CD14-positive monocyte (primary cell): ENCODE data around the gene NFIL3. TPM values are rescaled to one million over a fixed set of nuclear protein-coding genes. Genes with fewer than 3 reads are reported as not detected.
A peak's percentile ranks its signal among the peaks of the same experiment; 100 is the strongest.

ENCODE experiments used
- DNase-seq, 3 donors: peaks; one replicate each; pipeline ENCODE4 v3.0.0-alpha.2; 2011 to 2022
- H2AFZ ChIP-seq: 2 replicates; pipeline ENCODE4 v1.6.0; 2012; ENCODE audit warnings: mild to moderate bottlenecking, low read depth, low read length, inconsistent platforms; ENCODE audit not compliant: insufficient read depth, poor library complexity, severe bottlenecking
- H3K27ac ChIP-seq, 2 donors: 1 replicate in 1 of 2; 2 replicates in 1 of 2; pipeline ENCODE4 v1.5.1; 2012 to 2013; ENCODE audit warnings: low read length in 2 of 2, control low read depth in 1 of 2, inconsistent platforms in 1 of 2, low read depth in 1 of 2, mild to moderate bottlenecking in 1 of 2
- H3K27me3 ChIP-seq, 2 donors: one replicate each; pipeline versions ENCODE4 v1.6.0 to v1.6.1; 2011 to 2013; ENCODE audit warnings: low read length in 2 of 2; ENCODE audit not compliant: control insufficient read depth in 2 of 2, insufficient read depth in 2 of 2
- H3K36me3 ChIP-seq, 2 donors: replicated peaks in 1 of 2; 1 replicate in 1 of 2; 2 replicates in 1 of 2; pipeline versions ENCODE4 v1.5.1 to v1.6.1; 2012 to 2013; ENCODE audit warnings: low read length in 2 of 2, control low read depth in 1 of 2, inconsistent platforms in 1 of 2, mild to moderate bottlenecking in 1 of 2; ENCODE audit not compliant: insufficient read depth in 2 of 2, control insufficient read depth in 1 of 2
- H3K4me1 ChIP-seq, 2 donors: 1 replicate in 1 of 2; 2 replicates in 1 of 2; pipeline versions ENCODE4 v1.5.1 to v1.6.1; 2012 to 2013; ENCODE audit warnings: low read length in 2 of 2, control low read depth in 1 of 2, inconsistent platforms in 1 of 2, mild to moderate bottlenecking in 1 of 2, moderate library complexity in 1 of 2; ENCODE audit not compliant: insufficient read depth in 2 of 2, control insufficient read depth in 1 of 2
- H3K4me2 ChIP-seq: replicated peaks from 2 replicates; pipeline ENCODE3; 2012; ENCODE audit warnings: low read length, moderate library complexity, mild to moderate bottlenecking; ENCODE audit not compliant: poor library complexity, severe bottlenecking; ENCODE audit errors: extremely low read depth
- H3K4me3 ChIP-seq, 3 experiments: fragments of 200-600 bp in 1 of 3; sonication (generic) in 1 of 3; replicated peaks in 1 of 3; 1 replicate in 2 of 3; 2 replicates in 1 of 3; pipeline ENCODE4 v1.5.1; 2011 to 2013; ENCODE audit warnings: low read length in 3 of 3, mild to moderate bottlenecking in 3 of 3, control low read depth in 2 of 3, low read depth in 2 of 3, inconsistent platforms in 1 of 3, moderate library complexity in 1 of 3
- H3K79me2 ChIP-seq: 2 replicates; pipeline ENCODE4 v1.6.0; 2012; ENCODE audit warnings: mild to moderate bottlenecking, control low read depth, inconsistent platforms, low read length, moderate library complexity; ENCODE audit not compliant: insufficient read depth
- H3K9ac ChIP-seq: 2 replicates; pipeline ENCODE4 v1.6.0; 2017; ENCODE audit warnings: low read length, mild to moderate bottlenecking; ENCODE audit not compliant: insufficient read depth, poor library complexity, severe bottlenecking
- H3K9me3 ChIP-seq, 2 donors: replicated peaks in 1 of 2; 1 replicate in 1 of 2; 2 replicates in 1 of 2; pipeline versions ENCODE4 v1.5.1 to v1.6.1; 2012 to 2013; ENCODE audit warnings: low read length in 2 of 2, control low read depth in 1 of 2; ENCODE audit not compliant: control insufficient read depth in 1 of 2, insufficient read depth in 1 of 2
- H4K20me1 ChIP-seq: 2 replicates; pipeline ENCODE4 v1.6.0; 2012; ENCODE audit warnings: mild to moderate bottlenecking, low read length, control low read depth, moderate library complexity; ENCODE audit not compliant: insufficient read depth
- H3K27ac Mint-ChIP-seq, 7 donors: one replicate each; pipeline ENCODE4 v1.8.0; 2020; ENCODE audit warnings: mild to moderate bottlenecking in 7 of 7, mixed read lengths in 7 of 7, moderate library complexity in 6 of 7, inconsistent platforms in 2 of 7
- H3K27me3 Mint-ChIP-seq, 3 donors: one replicate each; pipeline ENCODE4 v1.8.0; 2021 to 2022; ENCODE audit warnings: low read depth in 3 of 3, mild to moderate bottlenecking in 3 of 3, mixed read lengths in 3 of 3, moderate library complexity in 3 of 3, inconsistent platforms in 1 of 3
- H3K36me3 Mint-ChIP-seq, 2 donors: one replicate each; pipeline ENCODE4 v1.8.0; 2020; ENCODE audit warnings: mixed read lengths in 2 of 2, inconsistent platforms in 1 of 2, mild to moderate bottlenecking in 1 of 2
- H3K4me1 Mint-ChIP-seq: one replicate; pipeline ENCODE4 v1.8.0; 2020; ENCODE audit warnings: mild to moderate bottlenecking, mixed read lengths
- H3K4me3 Mint-ChIP-seq, 2 donors: one replicate each; pipeline ENCODE4 v1.8.0; 2020; ENCODE audit warnings: mild to moderate bottlenecking in 2 of 2, mixed read lengths in 2 of 2, moderate library complexity in 1 of 2
- H3K9me3 Mint-ChIP-seq, 7 donors: one replicate each; pipeline ENCODE4 v1.8.0; 2020 to 2022; ENCODE audit warnings: mixed read lengths in 7 of 7, mild to moderate bottlenecking in 6 of 7, moderate library complexity in 6 of 7, inconsistent platforms in 2 of 7
- WGBS: methylation state at CpG from one replicate; pipeline ENCODE4 v1.1.5; 2013; ENCODE audit warnings: missing lambda C conversion rate; ENCODE audit not compliant: insufficient coverage; 5-methylcytosine and 5-hydroxymethylcytosine counted together
- intact Hi-C, 2 donors: fragments of 100-400 bp; cut with micrococcal nuclease; formaldehyde crosslinking; loops; one replicate each; pipeline versions ENCODE4 v1.15.0 to v1.15.1; 2023
- polyA plus RNA-seq, 3 donors: library from polyadenylated mRNA; depleted of rRNA in 1 of 3; unstranded in 2 of 3; stranded (reverse) in 1 of 3; fragments of 300-500 nt in 2 of 3; fragments of >200 nt in 1 of 3; fragmentation: Illumina TruSeq in 2 of 3; gene quantifications; 1 replicate in 2 of 3; 2 replicates in 1 of 3; pipeline ENCODE4 v1.2.3, GENCODE V29; 2012 to 2021
- TF ChIP-seq, protein P1 (sequence below): fragments of 200-600 bp; IDR thresholded peaks from one replicate; pipeline ENCODE4 v1.8.0; 2022; ENCODE audit warnings: antibody characterized with exemption, mild to moderate bottlenecking

Gene NFIL3
- polyA plus RNA-seq, 3 donors = 18.6 to 253 (median 64.0) TPM

DNA sequence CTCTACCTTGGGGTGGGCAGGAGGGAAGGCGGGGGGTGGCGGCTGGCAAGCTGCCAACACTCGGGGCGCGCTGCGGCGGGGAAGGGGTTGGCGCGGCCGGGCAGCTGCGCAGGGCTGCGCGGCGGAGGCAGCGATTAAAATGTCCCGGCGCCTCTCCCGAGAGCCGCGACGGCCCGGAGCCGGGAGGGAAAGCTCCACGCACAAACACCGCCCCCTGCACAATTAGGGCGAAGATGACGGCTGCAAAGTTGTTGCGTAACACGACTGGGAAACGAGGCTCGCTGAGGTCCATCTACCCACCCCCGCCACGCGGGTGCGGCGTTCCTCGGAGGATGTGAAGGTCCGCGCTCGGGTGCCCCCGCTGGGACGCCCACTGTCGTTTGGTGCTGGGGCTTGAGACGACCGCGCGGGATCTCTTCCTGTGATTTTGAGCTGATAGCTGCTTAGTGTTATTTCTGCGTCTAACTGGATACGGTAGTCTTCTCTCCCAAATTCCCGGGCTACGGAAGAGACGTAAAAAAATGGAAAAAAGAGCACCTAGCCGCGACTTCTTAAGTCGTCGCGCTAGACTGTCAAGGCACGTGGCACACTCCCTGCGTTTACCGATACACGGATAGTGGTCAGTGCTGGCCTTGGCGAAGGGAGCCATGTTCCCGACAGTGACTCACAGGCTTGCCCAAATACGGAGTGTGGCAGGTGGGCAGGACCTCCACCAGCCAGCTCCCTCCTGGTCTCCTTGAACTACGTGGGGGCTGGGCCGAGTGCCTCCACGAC is 958 bp upstream of the NFIL3 start:
- Mint-ChIP-seq H3K27me3 (peaks cover 10 to 33% (median 21%) of the 10 kb centered on the region in 3 donors), H3K4me3 (peak overlapping the region; percentile 90 to 92), H3K9me3 (peaks cover 0 to 16% (median 2%) of the 10 kb centered on the region in 7 donors), H3K27ac (peak overlapping the region; percentile 80 to 97 (median 94)), H3K4me1 (peaks cover 61% of the 10 kb centered on the region), H3K36me3 (peaks cover 16 to 24% of the 10 kb centered on the region in 2 donors)
- Histone ChIP-seq H3K27ac (peak overlapping the region; percentile 95 to 96), H3K27me3 (peaks cover 6 to 13% of the 10 kb centered on the region in 2 donors), H3K4me3 (peak overlapping the region; percentile 71 to 87 (median 82)), H3K36me3 (no peaks in the 10 kb centered on the region), H2AFZ (peak overlapping the region; percentile 35), H4K20me1 (peaks cover 37% of the 10 kb centered on the region), H3K79me2 (peaks cover 32% of the 10 kb centered on the region), H3K4me2 (peak overlapping the region; percentile 81), H3K9ac (peak overlapping the region; percentile 96), H3K9me3 (no peaks in the 10 kb centered on the region), H3K4me1 (peaks cover 68 to 74% of the 10 kb centered on the region in 2 donors)
- intact Hi-C loops = loop anchor here (5.0 to 10.0 kb wide), 8 partner anchors 62 to 620 kb away; partner anchors contain the start of genes AUH (in 1 of the 2) and SYK (in 1 of the 2)
- peak; percentile 87 to 91 (median 90) for DNase-seq
- TF ChIP-seq, protein P1, sequence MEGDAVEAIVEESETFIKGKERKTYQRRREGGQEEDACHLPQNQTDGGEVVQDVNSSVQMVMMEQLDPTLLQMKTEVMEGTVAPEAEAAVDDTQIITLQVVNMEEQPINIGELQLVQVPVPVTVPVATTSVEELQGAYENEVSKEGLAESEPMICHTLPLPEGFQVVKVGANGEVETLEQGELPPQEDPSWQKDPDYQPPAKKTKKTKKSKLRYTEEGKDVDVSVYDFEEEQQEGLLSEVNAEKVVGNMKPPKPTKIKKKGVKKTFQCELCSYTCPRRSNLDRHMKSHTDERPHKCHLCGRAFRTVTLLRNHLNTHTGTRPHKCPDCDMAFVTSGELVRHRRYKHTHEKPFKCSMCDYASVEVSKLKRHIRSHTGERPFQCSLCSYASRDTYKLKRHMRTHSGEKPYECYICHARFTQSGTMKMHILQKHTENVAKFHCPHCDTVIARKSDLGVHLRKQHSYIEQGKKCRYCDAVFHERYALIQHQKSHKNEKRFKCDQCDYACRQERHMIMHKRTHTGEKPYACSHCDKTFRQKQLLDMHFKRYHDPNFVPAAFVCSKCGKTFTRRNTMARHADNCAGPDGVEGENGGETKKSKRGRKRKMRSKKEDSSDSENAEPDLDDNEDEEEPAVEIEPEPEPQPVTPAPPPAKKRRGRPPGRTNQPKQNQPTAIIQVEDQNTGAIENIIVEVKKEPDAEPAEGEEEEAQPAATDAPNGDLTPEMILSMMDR = no peak
- under 1% methylated on average over 65 of the region's 67 CpGs for WGBS

- H3K36me3 ChIP-seq = no peaks in the 10 kb centered on the region
- intact Hi-C loops = loop anchor here (2.0 to 10.0 kb wide), 6 partner anchors 61 to 618 kb away; partner anchors contain the start of genes AUH (in 1 of the 2) and SYK (in 1 of the 2)
- H3K9me3 Mint-ChIP-seq = peaks cover 0 to 16% (median 2%) of the 10 kb centered on the region in 7 donors
- peak overlapping the region; percentile 66 to 97 for H3K27ac ChIP-seq
- peak overlapping the region; percentile 99 to 100 for H3K4me3 Mint-ChIP-seq
- WGBS = 0% methylated on average over 60 of the region's 76 CpGs
- peak overlapping the region; percentile 96 to 99 (median 97) for H3K4me3 ChIP-seq
- peak overlapping the region; percentile 82 for H3K9ac ChIP-seq
- TF ChIP-seq, protein P1 = no peak
- no peaks in the 10 kb centered on the region for H3K9me3 ChIP-seq
- H3K79me2 ChIP-seq = peaks cover 41% of the 10 kb centered on the region
- no peak overlapping the region for H2AFZ ChIP-seq
- peaks cover 16 to 26% of the 10 kb centered on the region in 2 donors for H3K36me3 Mint-ChIP-seq
- peak overlapping the region; percentile 89 for H3K4me2 ChIP-seq
- peak in 2 of 3 donors; percentile 43 to 57 for DNase-seq
- H4K20me1 ChIP-seq = peaks cover 50% of the 10 kb centered on the region
- peaks cover 57% of the 10 kb centered on the region for H3K4me1 Mint-ChIP-seq
- H3K27me3 Mint-ChIP-seq = peaks cover 10 to 33% (median 21%) of the 10 kb centered on the region in 3 donors
- peak overlapping the region; percentile 93 to 100 (median 97) for H3K27ac Mint-ChIP-seq
- H3K27me3 ChIP-seq = peaks cover 6 to 13% of the 10 kb centered on the region in 2 donors
- peaks cover 61 to 74% of the 10 kb centered on the region in 2 donors for H3K4me1 ChIP-seq
These were observed 597 bp downstream of the NFIL3 start for GRCh38 chr9:91422758-91423711.
